GM12878 (cell line): ENCODE results near the gene SLC32A1. TPM values are rescaled to one million over a fixed set of nuclear protein-coding genes. Genes with fewer than 3 reads are reported as not detected.

Experiments used
- ATAC-seq: fragments of 200-7000 bp; cut with Tn5 transposase; 3 replicates; pipeline ENCODE4 v1.9.1; 2020; ENCODE audit warnings: mild to moderate bottlenecking, moderate library complexity
- BruUV-seq: library from RNA; stranded (reverse); fragments of 400-500 nt; replicated peaks from 2 replicates; lab custom pipeline; 2021; lab: Mats Ljungman, UMichigan
- CTCF ChIA-PET: fragments of 300-600 bp; sonication (Branson Sonifier 250); formaldehyde crosslinking; extraction: SDS; loops from one replicate; lab custom pipeline; 2021; ENCODE audit warnings: inconsistent platforms; lab: Yijun Ruan, JAX
- POLR2A ChIA-PET: fragments of 350-600 bp; formaldehyde crosslinking; extraction: SDS; loops from one replicate; lab custom pipeline; 2021; ENCODE audit warnings: inconsistent platforms; lab: Charles Lee
- RAD21 ChIA-PET: fragments of 300-600 bp; sonication (Branson Sonifier 250); formaldehyde crosslinking; loops from one replicate; lab custom pipeline; 2023; ENCODE audit warnings: antibody characterized with exemption; ENCODE audit not compliant: unreplicated experiment; lab: Charles Lee
- SMC1A ChIA-PET: fragments of 300-600 bp; sonication (Branson Sonifier 250); formaldehyde crosslinking; loops from one replicate; lab custom pipeline; 2023; ENCODE audit not compliant: unreplicated experiment, uncharacterized antibody; lab: Charles Lee
- DNase-seq: peaks from one replicate; pipeline ENCODE4 v3.0.0-alpha.2; 2011; ENCODE audit warnings: low read depth, low spot score
- FAIRE-seq: peaks from 3 replicates; lab custom pipeline; 2011; peaks lifted over from hg19 to GRCh38; lab: Jason Lieb, UNC
- H2AFZ ChIP-seq: 2 replicates; pipeline ENCODE4 v1.6.0; 2011; ENCODE audit warnings: low read depth, low read length, control low read depth; ENCODE audit not compliant: control insufficient read depth
- H3K27ac ChIP-seq: 2 replicates; pipeline ENCODE4 v1.5.1; 2011; ENCODE audit warnings: control low read depth; ENCODE audit not compliant: control insufficient read depth, insufficient read depth
- H3K27me3 ChIP-seq, 2 experiments: replicated peaks in 1 of 2; 2 replicates each; pipeline versions ENCODE4 v1.6.0 to v1.6.1; 2011; ENCODE audit warnings: low read length in 1 of 2; ENCODE audit not compliant: control insufficient read depth in 2 of 2, insufficient read depth in 2 of 2
- H3K36me3 ChIP-seq, 2 experiments: 2 replicates each; pipeline ENCODE4 v1.5.1; 2011; ENCODE audit warnings: low read length in 1 of 2; ENCODE audit not compliant: control insufficient read depth in 2 of 2, insufficient read depth in 2 of 2
- H3K4me1 ChIP-seq: 2 replicates; pipeline ENCODE4 v1.6.1; 2011; ENCODE audit warnings: mild to moderate bottlenecking, low read length, moderate library complexity, mixed read lengths; ENCODE audit not compliant: control insufficient read depth, insufficient read depth
- H3K4me2 ChIP-seq: 2 replicates; pipeline ENCODE4 v1.6.0; 2011; ENCODE audit warnings: control low read depth; ENCODE audit not compliant: control insufficient read depth, insufficient read depth
- H3K4me3 ChIP-seq: fragments of 200-600 bp; sonication (generic); 2 replicates; pipeline ENCODE4 v1.5.1; 2016
- H3K79me2 ChIP-seq: 2 replicates; pipeline ENCODE4 v1.6.0; 2011; ENCODE audit warnings: low read length; ENCODE audit not compliant: control insufficient read depth, insufficient read depth
- H3K9ac ChIP-seq: 2 replicates; pipeline ENCODE4 v1.8.0; 2011; ENCODE audit warnings: low read length, control low read depth, mixed read lengths; ENCODE audit not compliant: control insufficient read depth, insufficient read depth
- H3K9me3 ChIP-seq: replicated peaks from 3 replicates; pipeline ENCODE4 v1.5.1; 2011; ENCODE audit warnings: mild to moderate bottlenecking, low read length; ENCODE audit not compliant: control insufficient read depth, insufficient read depth
- H4K20me1 ChIP-seq: 2 replicates; pipeline ENCODE4 v1.6.0; 2011; ENCODE audit not compliant: control insufficient read depth, insufficient read depth
- ASH2L ChIP-seq: fragments of 300-600, 200-600 bp; sonication (generic); IDR thresholded peaks from 2 replicates; pipeline ENCODE4 v1.6.1; 2017; ENCODE audit warnings: low read depth, mild to moderate bottlenecking, borderline replicate concordance
- EED ChIP-seq: sonication (generic); IDR thresholded peaks from 2 replicates; pipeline ENCODE4 v1.6.1; 2016; ENCODE audit warnings: antibody characterized with exemption, low read depth
- MYC ChIP-seq: IDR thresholded peaks from 2 replicates; pipeline ENCODE4 v1.6.1; 2011; ENCODE audit warnings: mild to moderate bottlenecking, low read length, moderate library complexity, inconsistent platforms; ENCODE audit not compliant: insufficient read depth, insufficient replicate concordance, insufficient read length, severe bottlenecking
- PML ChIP-seq: IDR thresholded peaks from 2 replicates; pipeline ENCODE4 v1.6.1; 2012; ENCODE audit warnings: low read length, inconsistent platforms
- SIX5 ChIP-seq: IDR thresholded peaks from 2 replicates; pipeline ENCODE4 v1.6.1; 2011; ENCODE audit warnings: mild to moderate bottlenecking, low read depth, low read length, moderate library complexity; ENCODE audit not compliant: severe bottlenecking
- SMAD1 ChIP-seq: fragments of 450-650 bp; IDR thresholded peaks from 2 replicates; pipeline ENCODE4 v1.6.1; 2018; ENCODE audit warnings: mild to moderate bottlenecking, low read depth; ENCODE audit not compliant: partially characterized antibody
- SREBF2 ChIP-seq: IDR thresholded peaks from 2 replicates; pipeline ENCODE4 v1.6.1; 2012; ENCODE audit warnings: mild to moderate bottlenecking, low read length
- STAT3 ChIP-seq: IDR thresholded peaks from 2 replicates; pipeline ENCODE4 v1.6.1; 2011; ENCODE audit warnings: low read depth, low read length, improper control_type of control experiment
- TCF7 ChIP-seq: IDR thresholded peaks from 2 replicates; pipeline ENCODE4 v1.6.1; 2014; ENCODE audit warnings: antibody characterized with exemption, borderline replicate concordance
- YBX1 ChIP-seq: fragments of 450-650 bp; IDR thresholded peaks from 2 replicates; pipeline ENCODE4 v1.6.1; 2016; ENCODE audit warnings: antibody characterized with exemption
- ZBED1 ChIP-seq: IDR thresholded peaks from 2 replicates; pipeline ENCODE4 v1.6.1; 2016; ENCODE audit warnings: borderline replicate concordance
- ZNF384 ChIP-seq: IDR thresholded peaks from 2 replicates; pipeline ENCODE4 v1.6.1; 2012; ENCODE audit warnings: low read depth, mild to moderate bottlenecking, low read length, improper control_type of control experiment, borderline replicate concordance
- ZSCAN29 ChIP-seq: fragments of 450-650 bp; IDR thresholded peaks from 2 replicates; pipeline ENCODE4 v1.6.1; 2017; ENCODE audit warnings: mild to moderate bottlenecking, moderate library complexity
- WGBS: methylation state at CpG from one replicate; pipeline ENCODE4 v1.1.6; 2016; ENCODE audit warnings: low lambda C conversion rate; ENCODE audit not compliant: insufficient replicate concordance, insufficient coverage; ENCODE audit errors: missing lambda C conversion rate; 5-methylcytosine and 5-hydroxymethylcytosine counted together
- in situ Hi-C: fragments of 300-500 bp; cut with MboI; formaldehyde crosslinking; loops from 9 replicates; pipeline ENCODE4 v1.14.3; 2018; ENCODE audit warnings: mixed read lengths
- intact Hi-C: fragments of 100-400 bp; cut with micrococcal nuclease; formaldehyde crosslinking; loops from one replicate; pipeline ENCODE4 v1.14.2; 2022; ENCODE audit not compliant: unreplicated experiment
- polyA plus RNA-seq, 11 experiments: library from polyadenylated mRNA; depleted of rRNA in 4 of 11; unstranded in 6 of 11; stranded (reverse) in 5 of 11; fragments of >200 nt; fragmentation: Nextera tagmentation in 4 of 11; fragmentation: Illumina TruSeq in 1 of 11; extraction: Ambion mirVana in 4 of 11; extraction: Trizol in 1 of 11; gene quantifications; 1 replicate in 1 of 11; 2 replicates in 10 of 11; pipeline versions ENCODE4 v1.2.1 to v1.2.3, GENCODE V29; 2011 to 2016; ENCODE audit warnings: inconsistent platforms in 2 of 11, missing spikeins in 2 of 11, low read depth in 1 of 11
- total RNA-seq, 4 experiments: library from RNA; depleted of rRNA in 3 of 4; stranded (reverse); fragments of >200 nt in 3 of 4; fragmentation: Illumina TruSeq in 1 of 4; extraction: Trizol in 1 of 4; gene quantifications; 2 replicates each; pipeline versions ENCODE4 v1.2.1 to v1.2.3, GENCODE V29; 2013 to 2021
- TF ChIP-seq, protein P1 (sequence below): fragments of 450-650 bp; IDR thresholded peaks from 2 replicates; pipeline ENCODE4 v1.6.1; 2017; ENCODE audit warnings: mild to moderate bottlenecking

The SLC32A1 gene
- total and polyA plus RNA-seq, 10 of the 15 experiments (the other 5 are each of a cell fraction or from before 2014, with no cell fraction given), result not detected

DNA sequence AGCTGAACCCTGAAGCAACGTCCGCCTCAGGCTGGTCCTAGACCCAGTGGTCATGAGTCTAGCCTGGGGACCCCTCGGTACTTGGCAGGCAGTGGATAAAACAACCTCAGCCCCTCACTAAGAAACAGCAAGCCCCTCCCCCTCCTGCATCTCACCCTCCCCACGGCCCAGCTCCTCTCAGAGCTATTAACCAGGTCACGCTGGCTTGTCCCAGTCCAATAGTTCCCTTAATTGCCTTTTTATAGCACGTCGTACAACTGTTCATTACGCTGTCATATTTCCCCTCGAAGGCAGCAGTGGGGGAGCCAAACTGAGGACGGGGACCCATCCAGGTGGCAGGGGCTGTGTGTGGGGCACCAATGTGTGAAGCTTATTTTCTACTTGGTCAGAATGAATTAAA, 8.6 kb upstream of the SLC32A1 start:
- ChIA-PET SMC1A (interaction anchor here (0.6 kb wide), 1 partner anchor 73 kb away, joined by 3 read pairs; no protein-coding TSS in a partner anchor), CTCF (interaction anchor here (1.5 kb wide), 1 partner anchor 35 kb away, joined by 6 read pairs; no protein-coding TSS in a partner anchor), RAD21 (no interaction called here), POLR2A (interaction anchor here (1.2 kb wide), 1 partner anchor 64 kb away, joined by 4 read pairs; no protein-coding TSS in a partner anchor)
- in situ Hi-C loops, result no loop called here
- WGBS, result 23% methylated on average over 10 of the region's 10 CpGs
- no peaks in the 10 kb centered on the region for H3K9me3 ChIP-seq
- H3K27me3 ChIP-seq, result peaks cover 5 to 6% of the 10 kb centered on the region in 2 experiments
- no peaks in the 10 kb centered on the region for H3K4me1 ChIP-seq
- no peaks in the 10 kb centered on the region for H3K79me2 ChIP-seq
- no peak overlapping the region for H3K9ac ChIP-seq
- no peak for DNase-seq
- no peak overlapping the region for H3K4me3 ChIP-seq
- no TSS peak for BruUV-seq
- intact Hi-C loops, result no loop called here
- no peak overlapping the region for H3K4me2 ChIP-seq
- H3K27ac ChIP-seq, result no peak overlapping the region
- no peak for TF ChIP-seq SMAD1
- no peak for TF ChIP-seq MYC
- TF ChIP-seq ZNF384, result no peak
- no peak for TF ChIP-seq EED
- no peak for TF ChIP-seq ASH2L
- TF ChIP-seq SIX5, result no peak
- no peak for TF ChIP-seq PML
- TF ChIP-seq, protein P1, sequence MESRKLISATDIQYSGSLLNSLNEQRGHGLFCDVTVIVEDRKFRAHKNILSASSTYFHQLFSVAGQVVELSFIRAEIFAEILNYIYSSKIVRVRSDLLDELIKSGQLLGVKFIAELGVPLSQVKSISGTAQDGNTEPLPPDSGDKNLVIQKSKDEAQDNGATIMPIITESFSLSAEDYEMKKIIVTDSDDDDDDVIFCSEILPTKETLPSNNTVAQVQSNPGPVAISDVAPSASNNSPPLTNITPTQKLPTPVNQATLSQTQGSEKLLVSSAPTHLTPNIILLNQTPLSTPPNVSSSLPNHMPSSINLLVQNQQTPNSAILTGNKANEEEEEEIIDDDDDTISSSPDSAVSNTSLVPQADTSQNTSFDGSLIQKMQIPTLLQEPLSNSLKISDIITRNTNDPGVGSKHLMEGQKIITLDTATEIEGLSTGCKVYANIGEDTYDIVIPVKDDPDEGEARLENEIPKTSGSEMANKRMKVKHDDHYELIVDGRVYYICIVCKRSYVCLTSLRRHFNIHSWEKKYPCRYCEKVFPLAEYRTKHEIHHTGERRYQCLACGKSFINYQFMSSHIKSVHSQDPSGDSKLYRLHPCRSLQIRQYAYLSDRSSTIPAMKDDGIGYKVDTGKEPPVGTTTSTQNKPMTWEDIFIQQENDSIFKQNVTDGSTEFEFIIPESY, result no peak
- TF ChIP-seq YBX1, result no peak
- TF ChIP-seq STAT3, result no peak
- no peak for TF ChIP-seq SREBF2
- TF ChIP-seq ZSCAN29, result no peak
- TF ChIP-seq TCF7, result no peak
- no peak for TF ChIP-seq ZBED1
- TF ChIP-seq, all 136 proteins: peak for 0
- no peaks in the 10 kb centered on the region for H3K36me3 ChIP-seq
- ATAC-seq (no peak), FAIRE-seq (no peak)
- no peaks in the 10 kb centered on the region for H4K20me1 ChIP-seq
- H2AFZ ChIP-seq, result no peak overlapping the region
